Trophoblast cell (in vitro differentiated cells and primary cell): ENCODE data around the gene ZFR2.

ENCODE experiments used
- DNase-seq, 2 donors: peaks; one replicate each; pipeline ENCODE4 v3.0.0-alpha.2; 2016
- H2AFZ ChIP-seq: 2 replicates; pipeline ENCODE4 v1.6.1; 2013; ENCODE audit warnings: low read length, moderate library complexity, mild to moderate bottlenecking; ENCODE audit not compliant: insufficient read depth, poor library complexity
- H2AK5ac ChIP-seq: 2 replicates; pipeline ENCODE4 v1.6.1; 2013; ENCODE audit warnings: mild to moderate bottlenecking, low read length
- H2BK120ac ChIP-seq: 2 replicates; pipeline ENCODE4 v1.6.1; 2013; ENCODE audit warnings: low read length, mild to moderate bottlenecking, moderate library complexity; ENCODE audit not compliant: insufficient read depth, poor library complexity
- H2BK12ac ChIP-seq: 2 replicates; pipeline ENCODE4 v1.6.1; 2013; ENCODE audit warnings: mild to moderate bottlenecking, low read length, moderate library complexity
- H2BK5ac ChIP-seq: 2 replicates; pipeline ENCODE4 v1.6.1; 2013; ENCODE audit warnings: low read length, low read depth, moderate library complexity, mild to moderate bottlenecking; ENCODE audit not compliant: poor library complexity
- H3K14ac ChIP-seq: 2 replicates; pipeline ENCODE4 v1.6.1; 2013; ENCODE audit warnings: mild to moderate bottlenecking, low read length
- H3K18ac ChIP-seq: 2 replicates; pipeline ENCODE4 v1.6.1; 2013; ENCODE audit warnings: mild to moderate bottlenecking, low read length
- H3K23ac ChIP-seq: 2 replicates; pipeline ENCODE4 v1.6.1; 2013; ENCODE audit warnings: low read length
- H3K27ac ChIP-seq: 2 replicates; pipeline ENCODE4 v1.5.1; 2013; ENCODE audit warnings: low read depth, mild to moderate bottlenecking, inconsistent platforms, low read length, moderate library complexity
- H3K27me3 ChIP-seq: 2 replicates; pipeline ENCODE4 v1.6.1; 2013; ENCODE audit warnings: inconsistent platforms, mild to moderate bottlenecking, low read length, moderate library complexity; ENCODE audit not compliant: insufficient read depth
- H3K36me3 ChIP-seq, 2 experiments: 1 replicate in 1 of 2; 2 replicates in 1 of 2; pipeline ENCODE4 v1.6.1; 2013; ENCODE audit warnings: low read length in 2 of 2, mild to moderate bottlenecking in 2 of 2, moderate library complexity in 1 of 2; ENCODE audit not compliant: insufficient read depth in 2 of 2, control insufficient read depth in 1 of 2
- H3K4ac ChIP-seq: 2 replicates; pipeline ENCODE4 v1.6.1; 2013; ENCODE audit warnings: low read depth, mild to moderate bottlenecking, low read length, moderate library complexity
- H3K4me1 ChIP-seq, 2 experiments: 1 replicate in 1 of 2; 2 replicates in 1 of 2; pipeline ENCODE4 v1.6.1; 2013; ENCODE audit warnings: low read length in 2 of 2, mild to moderate bottlenecking in 2 of 2, moderate library complexity in 1 of 2; ENCODE audit not compliant: insufficient read depth in 2 of 2, control insufficient read depth in 1 of 2
- H3K4me2 ChIP-seq: 2 replicates; pipeline ENCODE4 v1.6.1; 2013; ENCODE audit warnings: inconsistent platforms, mild to moderate bottlenecking, low read length, moderate library complexity
- H3K4me3 ChIP-seq: 2 replicates; pipeline ENCODE4 v1.5.1; 2013; ENCODE audit warnings: mild to moderate bottlenecking, low read depth, low read length, inconsistent platforms
- H3K79me1 ChIP-seq: one replicate; pipeline ENCODE4 v1.6.1; 2013; ENCODE audit warnings: low read length
- H3K79me2 ChIP-seq: 2 replicates; pipeline ENCODE4 v1.6.1; 2013; ENCODE audit warnings: low read length, mild to moderate bottlenecking; ENCODE audit not compliant: control insufficient read depth, insufficient read depth, poor library complexity
- H3K9ac ChIP-seq: 2 replicates; pipeline ENCODE4 v1.6.1; 2013; ENCODE audit warnings: mild to moderate bottlenecking, low read length
- H3K9me3 ChIP-seq: 2 replicates; pipeline ENCODE4 v1.6.1; 2013; ENCODE audit warnings: low read depth, mild to moderate bottlenecking, control low read depth, inconsistent platforms, low read length; ENCODE audit not compliant: insufficient read depth
- H4K12ac ChIP-seq: 2 replicates; pipeline ENCODE4 v1.6.1; 2013; ENCODE audit warnings: low read depth, mild to moderate bottlenecking, low read length, moderate library complexity
- H4K8ac ChIP-seq: 2 replicates; pipeline ENCODE4 v1.6.1; 2013; ENCODE audit warnings: low read depth, mild to moderate bottlenecking, low read length, moderate library complexity
- H4K91ac ChIP-seq: one replicate; pipeline ENCODE4 v1.6.1; 2013; ENCODE audit warnings: low read depth, mild to moderate bottlenecking, low read length, moderate library complexity
- WGBS: extraction: QIAGEN DNeasy Blood & Tissue Kit; methylation state at CpG from one replicate; pipeline ENCODE4 v1.1.7; 2013; ENCODE audit warnings: missing lambda C conversion rate; ENCODE audit not compliant: insufficient read length, insufficient coverage; ENCODE audit errors: extremely low coverage; 5-methylcytosine and 5-hydroxymethylcytosine counted together

ZFR2 gene

GRCh38 chr19:3908266-3909054 is 39.6 kb upstream of the ZFR2 start:
- Histone ChIP-seq H2BK120ac (no peak overlapping the region), H3K79me1 (no peaks in the 10 kb centered on the region), H3K79me2 (no peaks in the 10 kb centered on the region), H4K91ac (no peak overlapping the region), H3K27ac (no peak overlapping the region), H3K4me1 (no peaks in the 10 kb centered on the region), H3K9me3 (peaks cover 7% of the 10 kb centered on the region), H3K14ac (no peak overlapping the region), H3K36me3 (no peaks in the 10 kb centered on the region), H2AFZ (no peak overlapping the region), H3K9ac (no peak overlapping the region), H4K12ac (no peak overlapping the region), H2AK5ac (no peak overlapping the region), H3K23ac (no peak overlapping the region), H4K8ac (no peak overlapping the region), H3K4me2 (no peak overlapping the region), H3K27me3 (no peaks in the 10 kb centered on the region), H3K4me3 (peak overlapping the region; percentile 45), H3K18ac (no peak overlapping the region), H3K4ac (no peak overlapping the region), H2BK5ac (no peak overlapping the region), H2BK12ac (no peak overlapping the region)
- DNase-seq = no peak
- 100% methylated on average over 1 of the region's 14 CpGs for WGBS

DNA sequence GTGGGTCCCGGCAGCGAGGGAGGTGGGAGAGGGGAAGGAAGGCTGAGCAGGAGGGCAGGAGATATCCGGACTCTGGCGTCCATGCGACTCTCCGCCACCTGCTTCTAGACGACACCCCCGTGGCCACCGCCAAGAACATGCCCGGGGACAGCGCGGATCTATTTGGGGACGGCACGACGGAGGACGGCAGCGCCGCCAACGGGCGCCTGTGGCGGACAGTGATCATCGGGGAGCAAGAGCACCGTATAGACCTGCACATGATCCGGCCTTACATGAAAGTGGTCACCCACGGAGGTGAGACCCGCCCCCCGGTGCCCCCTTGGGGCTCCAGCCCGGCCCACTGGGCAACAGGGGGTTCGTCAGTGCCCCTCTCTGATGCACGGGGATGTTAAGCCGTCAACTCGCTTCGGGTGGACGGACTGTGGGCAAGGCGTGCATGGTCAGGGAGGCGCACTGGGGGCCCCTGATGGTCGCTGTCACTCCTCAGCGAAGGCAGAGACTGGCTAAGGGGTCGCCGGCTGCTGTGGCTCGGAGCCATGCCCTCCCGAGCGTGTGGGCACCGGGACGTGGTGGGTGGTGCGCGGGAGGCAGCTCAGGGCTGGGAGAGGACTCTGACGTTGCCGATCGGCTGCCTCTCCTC is 38.9 kb upstream of the ZFR2 start:
- no peak overlapping the region for H2BK120ac ChIP-seq
- H3K79me2 ChIP-seq = no peaks in the 10 kb centered on the region
- no peak overlapping the region for H2AK5ac ChIP-seq
- H2AFZ ChIP-seq = no peak overlapping the region
- H4K91ac ChIP-seq = no peak overlapping the region
- no peak overlapping the region for H3K27ac ChIP-seq
- no peak overlapping the region for H4K8ac ChIP-seq
- no peaks in the 10 kb centered on the region for H3K27me3 ChIP-seq
- no peaks in the 10 kb centered on the region for H3K4me1 ChIP-seq
- WGBS = no CpG with 5 or more reads among the region's 50 CpGs
- H3K18ac ChIP-seq = no peak overlapping the region
- H3K36me3 ChIP-seq = no peaks in the 10 kb centered on the region
- no peak overlapping the region for H3K9ac ChIP-seq
- H2BK12ac ChIP-seq = no peak overlapping the region
- H4K12ac ChIP-seq = no peak overlapping the region
- no peak overlapping the region for H3K23ac ChIP-seq
- no peaks in the 10 kb centered on the region for H3K79me1 ChIP-seq
- H3K14ac ChIP-seq = no peak overlapping the region
- no peak overlapping the region for H3K4me2 ChIP-seq
- no peak overlapping the region for H2BK5ac ChIP-seq
- DNase-seq = no peak
- H3K4me3 ChIP-seq = no peak overlapping the region
- no peak overlapping the region for H3K4ac ChIP-seq
- peaks cover 7% of the 10 kb centered on the region for H3K9me3 ChIP-seq

- Histone ChIP-seq H3K79me1 (no peaks in the 10 kb centered on the region), H3K79me2 (no peaks in the 10 kb centered on the region), H2BK5ac (no peak overlapping the region), H3K23ac (no peak overlapping the region), H3K4me2 (no peak overlapping the region), H3K4ac (no peak overlapping the region), H3K4me3 (no peak overlapping the region), H4K8ac (no peak overlapping the region), H3K18ac (no peak overlapping the region), H3K9me3 (peaks cover under 1% of the 10 kb centered on the region), H3K27me3 (no peaks in the 10 kb centered on the region), H2AK5ac (no peak overlapping the region), H3K27ac (no peak overlapping the region), H2BK120ac (no peak overlapping the region), H3K4me1 (no peaks in the 10 kb centered on the region), H3K14ac (no peak overlapping the region), H2BK12ac (no peak overlapping the region), H4K91ac (no peak overlapping the region), H3K36me3 (no peaks in the 10 kb centered on the region), H2AFZ (no peak overlapping the region), H4K12ac (no peak overlapping the region), H3K9ac (no peak overlapping the region)
- DNase-seq = no peak
- no CpG with 5 or more reads among the region's 8 CpGs for WGBS
Observed at GRCh38 chr19:3904233-3904632, 35.4 kb upstream of the ZFR2 start.

DNA sequence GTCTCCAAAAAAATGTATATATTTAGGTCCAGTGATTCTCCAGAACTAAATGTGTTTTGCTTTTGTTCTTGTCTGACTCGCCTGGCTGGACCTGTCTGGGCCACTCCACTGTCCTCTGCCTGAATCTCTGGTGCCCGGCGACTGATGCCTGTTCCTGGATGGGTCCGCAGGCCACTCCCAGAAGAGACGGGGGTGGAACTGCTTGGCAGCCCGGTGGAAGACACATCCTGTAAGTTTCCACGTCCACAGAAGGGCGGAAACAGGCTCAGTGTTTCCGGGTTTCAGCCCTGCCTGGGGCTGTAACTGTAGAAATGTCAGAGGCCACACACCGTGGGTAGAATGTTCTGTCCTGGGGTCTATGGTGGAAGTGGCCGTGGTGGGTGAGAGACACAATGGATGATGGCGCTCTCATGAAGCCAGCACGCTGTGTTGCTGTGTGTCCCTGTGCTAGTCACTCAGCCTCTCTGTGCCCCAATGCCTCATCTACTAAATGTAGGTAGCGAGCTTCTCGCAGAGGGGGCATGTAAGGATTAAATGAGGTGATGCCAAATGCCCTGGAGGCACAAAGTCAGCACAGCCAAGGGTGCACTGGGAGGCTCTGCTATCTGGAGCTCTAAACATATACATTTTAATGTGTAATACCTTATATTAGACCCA is 33.6 kb upstream of the ZFR2 start:
- Histone ChIP-seq H3K4me3 (no peak overlapping the region), H3K79me1 (no peaks in the 10 kb centered on the region), H3K18ac (no peak overlapping the region)

More for the DNA sequence above, 33.6 kb upstream of the ZFR2 start:
- Histone ChIP-seq H3K9me3 (peaks cover 1% of the 10 kb centered on the region), H4K91ac (no peak overlapping the region), H3K9ac (no peak overlapping the region), H3K27ac (no peak overlapping the region), H2BK5ac (no peak overlapping the region), H2BK12ac (no peak overlapping the region), H3K4ac (no peak overlapping the region), H3K23ac (no peak overlapping the region), H2AFZ (no peak overlapping the region), H3K27me3 (no peaks in the 10 kb centered on the region), H4K8ac (no peak overlapping the region), H3K4me2 (no peak overlapping the region), H3K36me3 (no peaks in the 10 kb centered on the region), H2BK120ac (no peak overlapping the region), H4K12ac (no peak overlapping the region), H3K79me2 (no peaks in the 10 kb centered on the region), H2AK5ac (no peak overlapping the region), H3K4me1 (no peaks in the 10 kb centered on the region), H3K14ac (no peak overlapping the region)
- no CpG with 5 or more reads among the region's 15 CpGs for WGBS
- no peak for DNase-seq
